HL-60 (cell line): ENCODE measurements around the gene PPP2R5C.

Experiments used
- GABPA ChIP-seq: IDR thresholded peaks from 2 replicates; pipeline ENCODE4 v1.6.1; 2012; ENCODE audit warnings: low read depth
- TF ChIP-seq, protein P1 (sequence below): IDR thresholded peaks from one replicate; pipeline ENCODE4 v1.5.1; 2011; ENCODE audit warnings: low read length, control low read depth, inconsistent platforms; ENCODE audit not compliant: insufficient read depth
- TF ChIP-seq, protein P2 (sequence below): IDR thresholded peaks from 2 replicates; pipeline ENCODE4 v1.6.1; 2012; ENCODE audit warnings: low read depth; ENCODE audit not compliant: insufficient replicate concordance

DNA sequence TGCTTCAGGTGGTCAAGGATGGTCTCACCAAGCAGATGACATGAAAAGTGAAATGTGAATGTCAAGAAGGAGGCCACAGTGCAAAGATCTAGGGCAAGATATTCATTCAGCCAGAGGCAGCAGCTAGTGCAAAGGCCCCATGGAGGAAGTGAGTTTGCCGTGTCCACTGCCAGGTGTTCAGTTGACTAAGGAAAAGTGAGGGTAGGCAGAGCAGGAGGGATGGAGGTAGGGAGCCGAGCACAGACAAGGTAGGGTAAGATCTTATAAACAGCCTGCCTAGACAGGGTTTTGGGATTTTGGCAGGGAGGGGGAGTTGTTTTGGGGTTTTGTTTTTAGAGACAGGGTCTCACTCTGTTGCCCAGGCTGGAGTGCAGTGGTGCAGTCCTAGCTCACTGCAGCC is 11.9 kb downstream of the PPP2R5C start:
- TF ChIP-seq, protein P1, sequence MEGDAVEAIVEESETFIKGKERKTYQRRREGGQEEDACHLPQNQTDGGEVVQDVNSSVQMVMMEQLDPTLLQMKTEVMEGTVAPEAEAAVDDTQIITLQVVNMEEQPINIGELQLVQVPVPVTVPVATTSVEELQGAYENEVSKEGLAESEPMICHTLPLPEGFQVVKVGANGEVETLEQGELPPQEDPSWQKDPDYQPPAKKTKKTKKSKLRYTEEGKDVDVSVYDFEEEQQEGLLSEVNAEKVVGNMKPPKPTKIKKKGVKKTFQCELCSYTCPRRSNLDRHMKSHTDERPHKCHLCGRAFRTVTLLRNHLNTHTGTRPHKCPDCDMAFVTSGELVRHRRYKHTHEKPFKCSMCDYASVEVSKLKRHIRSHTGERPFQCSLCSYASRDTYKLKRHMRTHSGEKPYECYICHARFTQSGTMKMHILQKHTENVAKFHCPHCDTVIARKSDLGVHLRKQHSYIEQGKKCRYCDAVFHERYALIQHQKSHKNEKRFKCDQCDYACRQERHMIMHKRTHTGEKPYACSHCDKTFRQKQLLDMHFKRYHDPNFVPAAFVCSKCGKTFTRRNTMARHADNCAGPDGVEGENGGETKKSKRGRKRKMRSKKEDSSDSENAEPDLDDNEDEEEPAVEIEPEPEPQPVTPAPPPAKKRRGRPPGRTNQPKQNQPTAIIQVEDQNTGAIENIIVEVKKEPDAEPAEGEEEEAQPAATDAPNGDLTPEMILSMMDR: no peak
- TF ChIP-seq GABPA: no peak
- TF ChIP-seq, protein P2, sequence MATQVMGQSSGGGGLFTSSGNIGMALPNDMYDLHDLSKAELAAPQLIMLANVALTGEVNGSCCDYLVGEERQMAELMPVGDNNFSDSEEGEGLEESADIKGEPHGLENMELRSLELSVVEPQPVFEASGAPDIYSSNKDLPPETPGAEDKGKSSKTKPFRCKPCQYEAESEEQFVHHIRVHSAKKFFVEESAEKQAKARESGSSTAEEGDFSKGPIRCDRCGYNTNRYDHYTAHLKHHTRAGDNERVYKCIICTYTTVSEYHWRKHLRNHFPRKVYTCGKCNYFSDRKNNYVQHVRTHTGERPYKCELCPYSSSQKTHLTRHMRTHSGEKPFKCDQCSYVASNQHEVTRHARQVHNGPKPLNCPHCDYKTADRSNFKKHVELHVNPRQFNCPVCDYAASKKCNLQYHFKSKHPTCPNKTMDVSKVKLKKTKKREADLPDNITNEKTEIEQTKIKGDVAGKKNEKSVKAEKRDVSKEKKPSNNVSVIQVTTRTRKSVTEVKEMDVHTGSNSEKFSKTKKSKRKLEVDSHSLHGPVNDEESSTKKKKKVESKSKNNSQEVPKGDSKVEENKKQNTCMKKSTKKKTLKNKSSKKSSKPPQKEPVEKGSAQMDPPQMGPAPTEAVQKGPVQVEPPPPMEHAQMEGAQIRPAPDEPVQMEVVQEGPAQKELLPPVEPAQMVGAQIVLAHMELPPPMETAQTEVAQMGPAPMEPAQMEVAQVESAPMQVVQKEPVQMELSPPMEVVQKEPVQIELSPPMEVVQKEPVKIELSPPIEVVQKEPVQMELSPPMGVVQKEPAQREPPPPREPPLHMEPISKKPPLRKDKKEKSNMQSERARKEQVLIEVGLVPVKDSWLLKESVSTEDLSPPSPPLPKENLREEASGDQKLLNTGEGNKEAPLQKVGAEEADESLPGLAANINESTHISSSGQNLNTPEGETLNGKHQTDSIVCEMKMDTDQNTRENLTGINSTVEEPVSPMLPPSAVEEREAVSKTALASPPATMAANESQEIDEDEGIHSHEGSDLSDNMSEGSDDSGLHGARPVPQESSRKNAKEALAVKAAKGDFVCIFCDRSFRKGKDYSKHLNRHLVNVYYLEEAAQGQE: no peak
